ENCODE results near the gene SLC12A6.

SLC12A6 gene

DNA sequence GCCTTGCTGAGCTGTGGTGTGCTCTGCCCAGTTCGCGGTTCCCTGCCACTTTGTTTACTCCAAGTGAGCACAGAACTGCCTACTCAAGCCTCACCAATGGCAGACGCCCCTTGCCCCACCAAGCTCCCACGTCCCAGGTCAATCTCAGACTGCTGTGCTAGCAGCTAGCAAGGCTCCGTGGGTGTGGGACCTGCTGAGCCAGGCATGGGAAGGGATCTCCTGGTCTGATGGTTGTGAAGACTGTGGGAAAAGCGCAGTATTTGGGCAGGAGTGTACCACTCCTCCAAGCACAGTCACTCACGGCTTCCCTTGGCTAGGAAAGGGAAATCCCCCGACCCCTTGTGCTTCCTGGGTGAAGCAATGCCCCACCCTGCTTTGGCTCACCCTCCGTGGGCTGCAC lies 45.0 kb downstream of the SLC12A6 start:
- Histone ChIP-seq H3K4me1 (ENCODE audit: insufficient read depth, low read length, poor library complexity, severe bottlenecking) (peaks cover 13% of the 10 kb centered on the region), H3K4me2 (ENCODE audit: low read depth, low read length, poor library complexity, severe bottlenecking) (no peak overlapping the region), H3K9me2 (replicated peaks; ENCODE audit: low read depth, low read length) (no peaks in the 10 kb centered on the region), H3K9me3 (ENCODE audit: insufficient read depth, low read depth, low read length) (no peaks in the 10 kb centered on the region), H2AFZ (ENCODE audit: low read length) (no peak overlapping the region), H3K27me3 (ENCODE audit: insufficient read depth, low read length, poor library complexity, severe bottlenecking) (no peaks in the 10 kb centered on the region), H3K4me3 (ENCODE audit: low read length, poor library complexity, severe bottlenecking) (no peak overlapping the region), H4K20me1 (ENCODE audit: insufficient read depth, low read length, poor library complexity, severe bottlenecking) (peaks cover 20% of the 10 kb centered on the region), H3K79me2 (ENCODE audit: insufficient read depth, low read length) (peaks cover 54% of the 10 kb centered on the region), H3K36me3 (ENCODE audit: insufficient read depth, low read length) (peaks cover 37% of the 10 kb centered on the region), H3K9ac (ENCODE audit: low read depth, low read length, poor library complexity, severe bottlenecking) (no peak overlapping the region), H3F3A (ENCODE audit: low read depth) (no peaks in the 10 kb centered on the region)
- TF ChIP-seq EZH2phosphoT487 (IDR thresholded peaks at IDR 0.05; ENCODE audit: borderline replicate concordance): no peak
- TF ChIP-seq, protein P1, sequence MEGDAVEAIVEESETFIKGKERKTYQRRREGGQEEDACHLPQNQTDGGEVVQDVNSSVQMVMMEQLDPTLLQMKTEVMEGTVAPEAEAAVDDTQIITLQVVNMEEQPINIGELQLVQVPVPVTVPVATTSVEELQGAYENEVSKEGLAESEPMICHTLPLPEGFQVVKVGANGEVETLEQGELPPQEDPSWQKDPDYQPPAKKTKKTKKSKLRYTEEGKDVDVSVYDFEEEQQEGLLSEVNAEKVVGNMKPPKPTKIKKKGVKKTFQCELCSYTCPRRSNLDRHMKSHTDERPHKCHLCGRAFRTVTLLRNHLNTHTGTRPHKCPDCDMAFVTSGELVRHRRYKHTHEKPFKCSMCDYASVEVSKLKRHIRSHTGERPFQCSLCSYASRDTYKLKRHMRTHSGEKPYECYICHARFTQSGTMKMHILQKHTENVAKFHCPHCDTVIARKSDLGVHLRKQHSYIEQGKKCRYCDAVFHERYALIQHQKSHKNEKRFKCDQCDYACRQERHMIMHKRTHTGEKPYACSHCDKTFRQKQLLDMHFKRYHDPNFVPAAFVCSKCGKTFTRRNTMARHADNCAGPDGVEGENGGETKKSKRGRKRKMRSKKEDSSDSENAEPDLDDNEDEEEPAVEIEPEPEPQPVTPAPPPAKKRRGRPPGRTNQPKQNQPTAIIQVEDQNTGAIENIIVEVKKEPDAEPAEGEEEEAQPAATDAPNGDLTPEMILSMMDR (conservative IDR thresholded peaks at IDR 0.05; ENCODE audit: low read length): no peak

DNA sequence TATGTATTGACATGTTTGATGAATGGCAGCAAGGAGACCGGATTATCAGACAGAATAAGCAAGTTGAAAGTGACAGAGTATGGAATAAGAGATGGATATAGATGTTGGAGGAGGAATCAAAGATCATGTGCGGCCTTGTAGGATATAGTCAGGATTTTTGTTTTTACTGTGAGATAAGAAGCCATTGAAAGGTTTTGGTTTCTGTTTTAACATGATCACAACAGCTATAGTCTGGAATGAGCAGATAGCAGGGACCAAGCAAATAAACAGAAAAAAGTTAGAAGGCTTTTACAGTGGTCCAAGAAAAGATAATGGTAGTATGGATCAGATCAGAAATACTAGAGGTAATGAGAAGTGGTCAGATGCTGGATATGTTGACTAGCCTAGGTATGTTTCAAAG lies 52.6 kb downstream of the SLC12A6 start:
- H4K20me1 ChIP-seq (ENCODE audit: insufficient read depth, low read length, poor library complexity, severe bottlenecking): peaks cover 15% of the 10 kb centered on the region
- H3K9me2 ChIP-seq (replicated peaks; ENCODE audit: low read depth, low read length): no peaks in the 10 kb centered on the region
- TF ChIP-seq, protein P1 (conservative IDR thresholded peaks at IDR 0.05; ENCODE audit: low read length): no peak
- TF ChIP-seq EZH2phosphoT487 (IDR thresholded peaks at IDR 0.05; ENCODE audit: borderline replicate concordance): no peak
- H3K27me3 ChIP-seq (ENCODE audit: insufficient read depth, low read length, poor library complexity, severe bottlenecking): no peaks in the 10 kb centered on the region
- no peaks in the 10 kb centered on the region for H3K4me1 ChIP-seq (ENCODE audit: insufficient read depth, low read length, poor library complexity, severe bottlenecking)
- no peak overlapping the region for H3K9ac ChIP-seq (ENCODE audit: low read depth, low read length, poor library complexity, severe bottlenecking)
- H3K9me3 ChIP-seq (ENCODE audit: insufficient read depth, low read depth, low read length): no peaks in the 10 kb centered on the region
- peaks cover 7% of the 10 kb centered on the region; the same call in 1 of the 2 replicates for H3K36me3 ChIP-seq (ENCODE audit: insufficient read depth, low read length)
- H3F3A ChIP-seq (ENCODE audit: low read depth): no peaks in the 10 kb centered on the region; the same call in 1 of the 2 replicates
- H3K4me3 ChIP-seq (ENCODE audit: low read length, poor library complexity, severe bottlenecking): no peak overlapping the region
- no peak overlapping the region for H2AFZ ChIP-seq (ENCODE audit: low read length)
- peaks cover 59% of the 10 kb centered on the region for H3K79me2 ChIP-seq (ENCODE audit: insufficient read depth, low read length)
- no peak overlapping the region for H3K4me2 ChIP-seq (ENCODE audit: low read depth, low read length, poor library complexity, severe bottlenecking)

DNA sequence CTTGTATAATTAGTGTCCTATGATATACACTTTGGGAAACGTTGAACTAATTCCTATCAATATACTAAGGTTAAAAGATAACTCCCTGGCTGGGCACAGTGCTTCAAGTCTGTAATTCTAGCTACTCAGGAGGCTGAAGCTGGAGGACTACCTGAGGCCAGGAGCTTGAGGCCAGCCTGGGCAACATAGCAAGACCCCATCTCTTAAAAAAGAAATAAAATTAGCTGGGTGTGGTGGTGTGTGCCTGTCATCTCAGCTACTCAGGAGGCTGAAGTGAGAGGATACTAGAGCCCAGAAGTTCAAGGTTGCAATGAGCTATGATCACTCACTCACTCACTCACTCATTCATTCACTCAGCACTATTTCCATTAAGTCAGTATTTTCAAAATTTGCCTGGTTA lies 55.2 kb downstream of the SLC12A6 start:
- H3K9ac ChIP-seq (ENCODE audit: low read depth, low read length, poor library complexity, severe bottlenecking): no peak overlapping the region

More for the DNA sequence above, 55.2 kb downstream of the SLC12A6 start:
- no peak overlapping the region for H2AFZ ChIP-seq (ENCODE audit: low read length)
- no peak overlapping the region for H3K4me2 ChIP-seq (ENCODE audit: low read depth, low read length, poor library complexity, severe bottlenecking)
- peaks cover 7% of the 10 kb centered on the region; the same call in 1 of the 2 replicates for H3K36me3 ChIP-seq (ENCODE audit: insufficient read depth, low read length)
- peaks cover 78% of the 10 kb centered on the region for H3K79me2 ChIP-seq (ENCODE audit: insufficient read depth, low read length)
- peaks cover 27% of the 10 kb centered on the region for H4K20me1 ChIP-seq (ENCODE audit: insufficient read depth, low read length, poor library complexity, severe bottlenecking)
- no peak overlapping the region for H3K4me3 ChIP-seq (ENCODE audit: low read length, poor library complexity, severe bottlenecking)
- H3K27me3 ChIP-seq (ENCODE audit: insufficient read depth, low read length, poor library complexity, severe bottlenecking): no peaks in the 10 kb centered on the region
- H3F3A ChIP-seq (ENCODE audit: low read depth): no peaks in the 10 kb centered on the region; the same call in 1 of the 2 replicates
- no peaks in the 10 kb centered on the region for H3K9me2 ChIP-seq (replicated peaks; ENCODE audit: low read depth, low read length)
- H3K9me3 ChIP-seq (ENCODE audit: insufficient read depth, low read depth, low read length): no peaks in the 10 kb centered on the region
- no peaks in the 10 kb centered on the region for H3K4me1 ChIP-seq (ENCODE audit: insufficient read depth, low read length, poor library complexity, severe bottlenecking)
- TF ChIP-seq, protein P1 (conservative IDR thresholded peaks at IDR 0.05; ENCODE audit: low read length): no peak
- TF ChIP-seq EZH2phosphoT487 (IDR thresholded peaks at IDR 0.05; ENCODE audit: borderline replicate concordance): no peak
